ENCODE measurements around the gene DRD2.
"Not testable (repeated sequence)": the region's sequence is repeated elsewhere in the genome, so short reads cannot be mapped to it uniquely, and the experiment has no call there.

DRD2 gene

GRCh38 chr11:113475160-113475761, at the start of gene DRD2:
Gene DRD2 (minus strand): TSS chr11:113475398. CDS start chr11:113424651, 50,747 bp downstream.
- DNase-seq = no peak

GRCh38 chr11:113523906-113524305, 48.7 kb upstream of the DRD2 start:
- DNase-seq = not testable (repeated sequence)

- no peak for DNase-seq
These were observed 46.7 kb upstream of the DRD2 start for GRCh38 chr11:113521737-113522517.

GRCh38 chr11:113519989-113520613, 44.9 kb upstream of the DRD2 start:
- no peak for DNase-seq

GRCh38 chr11:113518716-113519495, 43.7 kb upstream of the DRD2 start:
- no peak for DNase-seq

GRCh38 chr11:113517361-113517760, 42.2 kb upstream of the DRD2 start:
- DNase-seq = no peak

GRCh38 chr11:113514856-113515255, 39.7 kb upstream of the DRD2 start:
- no peak for DNase-seq

GRCh38 chr11:113507341-113507740, 32.1 kb upstream of the DRD2 start:
- DNase-seq = no peak

GRCh38 chr11:113506893-113507292, 31.7 kb upstream of the DRD2 start:
- DNase-seq = no peak

- no peak for DNase-seq
These were observed 31.3 kb upstream of the DRD2 start for GRCh38 chr11:113506461-113506860.

GRCh38 chr11:113505541-113506375, 30.6 kb upstream of the DRD2 start:
- no peak for DNase-seq

GRCh38 chr11:113505046-113505445, 29.8 kb upstream of the DRD2 start:
- no peak for DNase-seq

GRCh38 chr11:113504586-113504985, 29.4 kb upstream of the DRD2 start:
- DNase-seq = no peak

GRCh38 chr11:113504071-113504470, 28.9 kb upstream of the DRD2 start:
- no peak for DNase-seq

GRCh38 chr11:113497066-113497910, 22.1 kb upstream of the DRD2 start:
- DNase-seq = no peak

- no peak for DNase-seq
These were observed 20.9 kb upstream of the DRD2 start for GRCh38 chr11:113496026-113496651.

- no peak for DNase-seq
These were observed 18.8 kb upstream of the DRD2 start for GRCh38 chr11:113494021-113494420.

- DNase-seq = no peak
These were observed 18.0 kb upstream of the DRD2 start for GRCh38 chr11:113493206-113493605.

- no peak for DNase-seq
These were observed 13.7 kb upstream of the DRD2 start for GRCh38 chr11:113488931-113489351.

- DNase-seq = no peak
These were observed 12.4 kb upstream of the DRD2 start for GRCh38 chr11:113487622-113488021.

- DNase-seq = no peak
These were observed 9.0 kb upstream of the DRD2 start for GRCh38 chr11:113484223-113484622.

Data from activated CD4-positive, alpha-beta T cell treated with anti-CD3 and anti-CD28 coated beads, Interleukin-2, amount 50 U/mL, for 4 hours (primary cell).